Duodenal mucosa (tissue), 2 donors: ENCODE results near the gene ACOX2.

Experiments used
- H3K27ac ChIP-seq: one replicate; pipeline ENCODE4 v1.7.0; 2013; ENCODE audit warnings: low read depth, low read length
- H3K27me3 ChIP-seq, 2 donors: one replicate each; pipeline ENCODE4 v1.7.0; 2013; ENCODE audit warnings: low read length in 2 of 2, control low read depth in 1 of 2; ENCODE audit not compliant: insufficient read depth in 2 of 2, control insufficient read depth in 1 of 2
- H3K36me3 ChIP-seq, 2 donors: one replicate each; pipeline ENCODE4 v1.7.0; 2013; ENCODE audit warnings: low read length in 2 of 2, control low read depth in 1 of 2; ENCODE audit not compliant: insufficient read depth in 2 of 2, control insufficient read depth in 1 of 2
- H3K4me1 ChIP-seq, 2 donors: one replicate each; pipeline ENCODE4 v1.7.0; 2013; ENCODE audit warnings: low read length in 2 of 2, control low read depth in 1 of 2; ENCODE audit not compliant: insufficient read depth in 2 of 2, control insufficient read depth in 1 of 2
- H3K4me3 ChIP-seq, 2 donors: one replicate each; pipeline ENCODE4 v1.7.0; 2013; ENCODE audit warnings: low read length in 2 of 2, low read depth in 1 of 2
- H3K9ac ChIP-seq, 2 donors: one replicate each; pipeline ENCODE4 v1.7.0; 2013; ENCODE audit warnings: low read length in 2 of 2, low read depth in 1 of 2
- H3K9me3 ChIP-seq, 2 donors: one replicate each; pipeline ENCODE4 v1.7.0; 2013; ENCODE audit warnings: low read length in 2 of 2, control low read depth in 1 of 2; ENCODE audit not compliant: control insufficient read depth in 1 of 2

Gene ACOX2

GRCh38 chr3:58575971-58576652 is 39.1 kb upstream of the ACOX2 start:
- H3K4me3 ChIP-seq = peak overlapping the region in 1 of 2 donors; percentile 23
- H3K9ac ChIP-seq = no peak overlapping the region
- H3K9me3 ChIP-seq = no peaks in the 10 kb centered on the region
- no peaks in the 10 kb centered on the region for H3K4me1 ChIP-seq
- H3K36me3 ChIP-seq = no peaks in the 10 kb centered on the region
- H3K27me3 ChIP-seq = no peaks in the 10 kb centered on the region
- no peak overlapping the region for H3K27ac ChIP-seq

GRCh38 chr3:58574682-58575081 is 37.7 kb upstream of the ACOX2 start:
- Histone ChIP-seq H3K27me3 (no peaks in the 10 kb centered on the region), H3K9me3 (no peaks in the 10 kb centered on the region), H3K36me3 (no peaks in the 10 kb centered on the region), H3K4me3 (no peak overlapping the region), H3K27ac (no peak overlapping the region), H3K9ac (no peak overlapping the region), H3K4me1 (no peaks in the 10 kb centered on the region)

GRCh38 chr3:58574106-58574505 is 37.1 kb upstream of the ACOX2 start:
- Histone ChIP-seq H3K4me3 (no peak overlapping the region), H3K27me3 (no peaks in the 10 kb centered on the region), H3K27ac (no peak overlapping the region), H3K9me3 (no peaks in the 10 kb centered on the region), H3K36me3 (no peaks in the 10 kb centered on the region), H3K4me1 (no peaks in the 10 kb centered on the region), H3K9ac (no peak overlapping the region)

- H3K4me1 ChIP-seq = peaks cover 3% of the 10 kb centered on the region in 2 donors
- no peak overlapping the region for H3K27ac ChIP-seq
- H3K9ac ChIP-seq = no peak overlapping the region
- H3K36me3 ChIP-seq = no peaks in the 10 kb centered on the region
- H3K9me3 ChIP-seq = no peaks in the 10 kb centered on the region
- H3K27me3 ChIP-seq = no peaks in the 10 kb centered on the region
- no peak overlapping the region for H3K4me3 ChIP-seq
These were observed 36.6 kb upstream of the ACOX2 start for GRCh38 chr3:58573640-58574039.

DNA sequence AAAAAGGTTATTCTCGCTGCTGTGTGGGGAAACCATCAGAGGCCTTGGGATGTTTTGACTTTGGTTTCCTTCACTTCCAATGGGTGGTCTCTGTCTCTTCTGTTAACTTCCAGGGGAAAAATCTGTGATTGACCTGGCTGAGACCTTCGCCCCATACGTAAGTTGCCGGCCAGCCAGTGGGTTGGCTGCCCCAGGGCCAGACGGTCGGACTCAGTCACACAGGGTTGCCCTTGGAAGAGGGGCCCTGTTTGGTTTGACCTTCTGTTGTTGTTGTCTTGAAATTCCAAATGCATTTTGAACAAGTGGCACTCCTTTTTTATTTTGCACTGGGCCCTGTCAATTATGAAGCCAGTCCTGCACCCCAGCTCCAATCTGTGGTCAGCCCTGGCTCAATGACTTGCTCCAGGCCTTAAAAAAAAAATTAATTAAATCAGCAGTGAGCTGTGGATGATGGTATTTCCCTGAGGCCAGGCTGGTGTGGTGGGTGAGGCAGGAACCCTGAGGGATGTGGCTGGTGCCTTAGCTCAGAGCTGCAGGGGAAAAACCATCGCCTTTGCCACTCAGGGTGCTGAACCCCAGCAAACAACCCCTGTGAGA is 35.7 kb upstream of the ACOX2 start:
- Histone ChIP-seq H3K27ac (no peak overlapping the region), H3K9ac (no peak overlapping the region), H3K9me3 (no peaks in the 10 kb centered on the region), H3K27me3 (no peaks in the 10 kb centered on the region), H3K4me3 (no peak overlapping the region), H3K36me3 (no peaks in the 10 kb centered on the region), H3K4me1 (peaks cover 4% of the 10 kb centered on the region in 2 donors)

GRCh38 chr3:58572013-58572633 is 35.1 kb upstream of the ACOX2 start:
- Histone ChIP-seq H3K4me3 (no peak overlapping the region), H3K9me3 (no peaks in the 10 kb centered on the region), H3K9ac (no peak overlapping the region), H3K27ac (no peak overlapping the region), H3K36me3 (no peaks in the 10 kb centered on the region), H3K27me3 (no peaks in the 10 kb centered on the region), H3K4me1 (peaks cover 4% of the 10 kb centered on the region in 2 donors)

DNA sequence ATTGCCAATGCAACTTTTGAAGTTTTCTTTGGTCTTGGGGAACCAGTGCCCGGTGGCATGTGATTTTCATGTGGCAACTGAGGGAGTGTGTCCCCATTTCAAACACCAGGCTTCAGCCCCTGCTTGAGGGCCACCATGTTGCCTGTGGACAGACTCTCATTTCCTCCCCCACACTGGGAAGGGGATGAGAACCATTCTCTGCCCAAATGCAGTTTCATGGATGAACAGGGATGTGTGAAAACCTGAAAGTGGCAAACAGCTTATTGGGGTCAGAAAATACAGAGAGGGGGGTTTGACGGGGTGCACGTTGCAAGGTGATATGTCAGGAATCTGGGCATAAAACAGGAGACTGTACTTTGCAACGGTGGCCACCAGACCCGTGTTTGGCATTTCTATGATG is 33.9 kb upstream of the ACOX2 start:
- no peaks in the 10 kb centered on the region for H3K9me3 ChIP-seq
- no peaks in the 10 kb centered on the region for H3K36me3 ChIP-seq
- no peaks in the 10 kb centered on the region for H3K27me3 ChIP-seq
- no peak overlapping the region for H3K9ac ChIP-seq
- H3K4me3 ChIP-seq = no peak overlapping the region
- peaks cover 9 to 11% of the 10 kb centered on the region in 2 donors for H3K4me1 ChIP-seq
- no peak overlapping the region for H3K27ac ChIP-seq

- H3K9me3 ChIP-seq = no peaks in the 10 kb centered on the region
- H3K36me3 ChIP-seq = no peaks in the 10 kb centered on the region
- no peaks in the 10 kb centered on the region for H3K27me3 ChIP-seq
- H3K4me3 ChIP-seq = no peak overlapping the region
- H3K9ac ChIP-seq = no peak overlapping the region
- no peak overlapping the region for H3K27ac ChIP-seq
- H3K4me1 ChIP-seq = peaks cover 11 to 12% of the 10 kb centered on the region in 2 donors
These were observed 32.5 kb upstream of the ACOX2 start for GRCh38 chr3:58569287-58570001.

- Histone ChIP-seq H3K9ac (no peak overlapping the region), H3K4me3 (no peak overlapping the region), H3K9me3 (no peaks in the 10 kb centered on the region), H3K27me3 (no peaks in the 10 kb centered on the region), H3K36me3 (no peaks in the 10 kb centered on the region), H3K27ac (no peak overlapping the region), H3K4me1 (peaks cover 13 to 15% of the 10 kb centered on the region in 2 donors)
These were observed 31.7 kb upstream of the ACOX2 start for GRCh38 chr3:58568572-58569286.

- H3K27ac ChIP-seq = no peak overlapping the region
- no peaks in the 10 kb centered on the region for H3K9me3 ChIP-seq
- H3K4me3 ChIP-seq = no peak overlapping the region
- H3K4me1 ChIP-seq = peaks cover 13 to 15% of the 10 kb centered on the region in 2 donors
- no peaks in the 10 kb centered on the region for H3K27me3 ChIP-seq
- no peaks in the 10 kb centered on the region for H3K36me3 ChIP-seq
- no peak overlapping the region for H3K9ac ChIP-seq
These were observed 30.2 kb upstream of the ACOX2 start for GRCh38 chr3:58567251-58567515.
